Measurements from ENCODE around the gene BMERB1. TPM values are rescaled to one million over a fixed set of nuclear protein-coding genes. Genes with fewer than 3 reads are reported as not detected.
A peak's percentile ranks its signal among the peaks of the same experiment; 100 is the strongest.

BMERB1 gene
- total RNA-seq, 2 donors from 2014 or later: 1.8 to 3.0 TPM

- Mint-ChIP-seq H3K27me3 (no peaks in the 10 kb centered on the region), H3K36me3 (ENCODE audit: low read depth) (peaks cover 2% of the 10 kb centered on the region), H3K4me3 (no peak overlapping the region), H3K27ac (no peak overlapping the region), H3K4me1 (no peaks in the 10 kb centered on the region)
- no peak for DNase-seq
- no peak for ATAC-seq
- no peaks in the 10 kb centered on the region for H3K9me3 ChIP-seq (ENCODE audit: control insufficient read depth, low read length, poor library complexity, severe bottlenecking)
Observed at GRCh38 chr16:15498427-15499175, 64.2 kb downstream of the BMERB1 start.

GRCh38 chr16:15502041-15502725 is 67.8 kb downstream of the BMERB1 start:
- H3K4me1 Mint-ChIP-seq: no peaks in the 10 kb centered on the region
- H3K27me3 Mint-ChIP-seq: peaks cover 8% of the 10 kb centered on the region

GRCh38 chr16:15506441-15506840 is 72.1 kb downstream of the BMERB1 start:
- DNase-seq (no peak), ATAC-seq (no peak)
- H3K9me3 ChIP-seq (ENCODE audit: control insufficient read depth, low read length, poor library complexity, severe bottlenecking): no peaks in the 10 kb centered on the region
- no peak overlapping the region for H3K27ac Mint-ChIP-seq
- peaks cover 19% of the 10 kb centered on the region for H3K27me3 Mint-ChIP-seq
- H3K4me1 Mint-ChIP-seq: peaks cover 12% of the 10 kb centered on the region
- H3K4me3 Mint-ChIP-seq: no peak overlapping the region
- peaks cover 2% of the 10 kb centered on the region for H3K36me3 Mint-ChIP-seq (ENCODE audit: low read depth)

More at GRCh38 chr16:15502041-15502725, 67.8 kb downstream of the BMERB1 start:
- DNase-seq (no peak), ATAC-seq (no peak)
- Mint-ChIP-seq H3K4me3 (no peak overlapping the region), H3K36me3 (ENCODE audit: low read depth) (peaks cover 2% of the 10 kb centered on the region), H3K27ac (no peak overlapping the region)
- no peaks in the 10 kb centered on the region for H3K9me3 ChIP-seq (ENCODE audit: control insufficient read depth, low read length, poor library complexity, severe bottlenecking)

- ATAC-seq (no peak), DNase-seq (no peak)
- peaks cover 19% of the 10 kb centered on the region for H3K27me3 Mint-ChIP-seq
- no peak overlapping the region for H3K27ac Mint-ChIP-seq
- H3K4me1 Mint-ChIP-seq: peaks cover 12% of the 10 kb centered on the region
- H3K9me3 ChIP-seq (ENCODE audit: control insufficient read depth, low read length, poor library complexity, severe bottlenecking): no peaks in the 10 kb centered on the region
- peaks cover 2% of the 10 kb centered on the region for H3K36me3 Mint-ChIP-seq (ENCODE audit: low read depth)
- H3K4me3 Mint-ChIP-seq: no peak overlapping the region
Observed at GRCh38 chr16:15507301-15507958, 73.0 kb downstream of the BMERB1 start.

GRCh38 chr16:15507959-15508627 is 73.7 kb downstream of the BMERB1 start:
- no peak for DNase-seq
- H3K4me3 Mint-ChIP-seq: no peak overlapping the region
- peaks cover 19% of the 10 kb centered on the region for H3K27me3 Mint-ChIP-seq
- no peaks in the 10 kb centered on the region for H3K9me3 ChIP-seq (ENCODE audit: control insufficient read depth, low read length, poor library complexity, severe bottlenecking)
- H3K27ac Mint-ChIP-seq: no peak overlapping the region
- H3K4me1 Mint-ChIP-seq: peaks cover 12% of the 10 kb centered on the region
- no peak for ATAC-seq
- peaks cover 2% of the 10 kb centered on the region for H3K36me3 Mint-ChIP-seq (ENCODE audit: low read depth)

- peaks cover 2% of the 10 kb centered on the region for H3K36me3 Mint-ChIP-seq (ENCODE audit: low read depth)
- H3K9me3 ChIP-seq (ENCODE audit: control insufficient read depth, low read length, poor library complexity, severe bottlenecking): no peaks in the 10 kb centered on the region
- peaks cover 19% of the 10 kb centered on the region for H3K27me3 Mint-ChIP-seq
- H3K4me1 Mint-ChIP-seq: peaks cover 12% of the 10 kb centered on the region
- no peak for DNase-seq
- H3K27ac Mint-ChIP-seq: no peak overlapping the region
- H3K4me3 Mint-ChIP-seq: peak overlapping the region; percentile 44
- ATAC-seq: peak; percentile 82
Observed at GRCh38 chr16:15509051-15509592, 74.7 kb downstream of the BMERB1 start.

GRCh38 chr16:15509593-15510535 is 75.5 kb downstream of the BMERB1 start:
- Mint-ChIP-seq H3K4me3 (peak overlapping the region; percentile 44), H3K4me1 (peaks cover 12% of the 10 kb centered on the region), H3K27ac (peak overlapping the region; percentile 61), H3K36me3 (ENCODE audit: low read depth) (peaks cover 2% of the 10 kb centered on the region), H3K27me3 (peaks cover 19% of the 10 kb centered on the region)
- H3K9me3 ChIP-seq (ENCODE audit: control insufficient read depth, low read length, poor library complexity, severe bottlenecking): no peaks in the 10 kb centered on the region
- DNase-seq (peak in 2 of 3 donors; percentile 13), ATAC-seq (peak; percentile 71)

- DNase-seq: no peak
- peak overlapping the region; percentile 85 for H3K27ac Mint-ChIP-seq
- peaks cover 19% of the 10 kb centered on the region for H3K27me3 Mint-ChIP-seq
- no peak for ATAC-seq
- no peaks in the 10 kb centered on the region for H3K9me3 ChIP-seq (ENCODE audit: control insufficient read depth, low read length, poor library complexity, severe bottlenecking)
- peaks cover 12% of the 10 kb centered on the region for H3K4me1 Mint-ChIP-seq
- H3K36me3 Mint-ChIP-seq (ENCODE audit: low read depth): peaks cover 2% of the 10 kb centered on the region
- no peak overlapping the region for H3K4me3 Mint-ChIP-seq
Observed at GRCh38 chr16:15510992-15511391, 76.6 kb downstream of the BMERB1 start.

- ATAC-seq (no peak), DNase-seq (no peak)
- peak overlapping the region; percentile 85 for H3K27ac Mint-ChIP-seq
- H3K4me1 Mint-ChIP-seq: peaks cover 12% of the 10 kb centered on the region
- H3K9me3 ChIP-seq (ENCODE audit: control insufficient read depth, low read length, poor library complexity, severe bottlenecking): no peaks in the 10 kb centered on the region
- H3K27me3 Mint-ChIP-seq: peaks cover 14% of the 10 kb centered on the region
- peaks cover 2% of the 10 kb centered on the region for H3K36me3 Mint-ChIP-seq (ENCODE audit: low read depth)
- no peak overlapping the region for H3K4me3 Mint-ChIP-seq
Observed at GRCh38 chr16:15511759-15512487, 77.5 kb downstream of the BMERB1 start.

- H3K9me3 ChIP-seq (ENCODE audit: control insufficient read depth, low read length, poor library complexity, severe bottlenecking): no peaks in the 10 kb centered on the region
- Mint-ChIP-seq H3K4me1 (peaks cover 15% of the 10 kb centered on the region), H3K27me3 (peaks cover 4% of the 10 kb centered on the region), H3K4me3 (no peak overlapping the region), H3K36me3 (ENCODE audit: low read depth) (peaks cover 6% of the 10 kb centered on the region), H3K27ac (no peak overlapping the region)
- ATAC-seq (no peak), DNase-seq (no peak)
Observed at GRCh38 chr16:15513156-15513555, 78.8 kb downstream of the BMERB1 start.

GRCh38 chr16:15515992-15516391 is 81.6 kb downstream of the BMERB1 start:
- no peak for ATAC-seq
- no peak overlapping the region for H3K4me3 Mint-ChIP-seq
- H3K9me3 ChIP-seq (ENCODE audit: control insufficient read depth, low read length, poor library complexity, severe bottlenecking): no peaks in the 10 kb centered on the region
- H3K36me3 Mint-ChIP-seq (ENCODE audit: low read depth): peaks cover 3% of the 10 kb centered on the region
- no peak for DNase-seq
- H3K27ac Mint-ChIP-seq: no peak overlapping the region
- peaks cover 2% of the 10 kb centered on the region for H3K27me3 Mint-ChIP-seq
- H3K4me1 Mint-ChIP-seq: peaks cover 7% of the 10 kb centered on the region

All from T-helper 17 cell (primary cell).